ENCODE data around the gene CEP72.

CEP72 gene

DNA sequence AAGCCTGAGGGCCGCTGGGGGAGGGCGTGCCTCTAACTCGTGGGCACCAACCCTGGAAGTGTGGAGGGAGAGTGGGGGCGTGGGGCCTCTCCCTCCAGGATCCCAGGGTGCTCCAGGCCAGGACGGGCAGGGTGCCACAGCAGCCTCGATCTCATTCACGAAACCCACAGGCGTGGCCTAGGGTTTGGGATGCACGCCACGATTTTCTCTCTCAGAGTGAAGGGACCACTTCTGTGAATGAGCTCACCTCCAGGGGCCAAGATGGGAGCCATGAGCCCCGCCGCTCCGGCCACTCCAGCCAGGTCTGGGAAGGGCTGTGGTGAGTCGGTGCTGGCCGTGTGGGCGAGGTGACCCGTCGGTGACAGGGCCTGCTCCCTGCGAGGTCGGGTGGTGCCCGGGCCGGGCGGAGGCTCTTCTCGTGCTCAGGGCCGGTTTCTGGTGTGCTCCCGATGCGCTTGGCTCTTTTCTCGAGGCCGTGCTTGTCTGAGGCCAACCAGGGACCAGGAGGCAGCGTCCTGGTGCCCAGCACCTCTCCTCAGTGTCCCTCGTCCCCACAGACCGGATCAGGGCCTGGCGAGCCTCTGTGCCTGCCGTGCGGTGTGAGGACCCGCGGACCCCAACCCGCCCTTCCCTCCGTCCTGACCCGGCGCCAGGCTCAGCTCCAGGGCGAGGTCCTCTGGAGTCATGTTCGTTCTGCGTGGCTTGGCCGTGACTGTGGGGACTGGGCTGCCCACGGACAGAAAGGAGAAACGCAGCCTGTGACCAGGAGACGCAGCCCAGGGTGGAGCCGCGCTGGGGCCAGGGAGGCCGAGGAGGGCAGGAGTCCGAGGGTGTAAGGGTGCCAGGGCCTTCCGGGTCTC, 50.0 kb downstream of the CEP72 start:
- Histone ChIP-seq H3K27me3 (no peaks in the 10 kb centered on the region), H4K20me1 (peaks cover 0 to 35% (median 0%) of the 10 kb centered on the region in 11 experiments; a peak in 11 of 22 replicates), H3K4me3 (no peak overlapping the region), H3K4me2 (no peak overlapping the region), H3K9ac (no peak overlapping the region), H3K36me3 (peaks cover 7 to 93% (median 85%) of the 10 kb centered on the region in 11 experiments; a peak in 20 of 22 replicates), H3K27ac (no peak overlapping the region), H3K4me1 (peaks cover 0 to 21% (median 10%) of the 10 kb centered on the region in 10 experiments; a peak in 14 of 20 replicates), H3K9me3 (replicated peaks in 1 of 11) (peaks cover 0 to 13% (median 7%) of the 10 kb centered on the region in 11 experiments; a peak in 7 of 22 replicates)
- no peak for TF ChIP-seq Cebpa-rat (IDR thresholded peaks at IDR 0.05)

DNA sequence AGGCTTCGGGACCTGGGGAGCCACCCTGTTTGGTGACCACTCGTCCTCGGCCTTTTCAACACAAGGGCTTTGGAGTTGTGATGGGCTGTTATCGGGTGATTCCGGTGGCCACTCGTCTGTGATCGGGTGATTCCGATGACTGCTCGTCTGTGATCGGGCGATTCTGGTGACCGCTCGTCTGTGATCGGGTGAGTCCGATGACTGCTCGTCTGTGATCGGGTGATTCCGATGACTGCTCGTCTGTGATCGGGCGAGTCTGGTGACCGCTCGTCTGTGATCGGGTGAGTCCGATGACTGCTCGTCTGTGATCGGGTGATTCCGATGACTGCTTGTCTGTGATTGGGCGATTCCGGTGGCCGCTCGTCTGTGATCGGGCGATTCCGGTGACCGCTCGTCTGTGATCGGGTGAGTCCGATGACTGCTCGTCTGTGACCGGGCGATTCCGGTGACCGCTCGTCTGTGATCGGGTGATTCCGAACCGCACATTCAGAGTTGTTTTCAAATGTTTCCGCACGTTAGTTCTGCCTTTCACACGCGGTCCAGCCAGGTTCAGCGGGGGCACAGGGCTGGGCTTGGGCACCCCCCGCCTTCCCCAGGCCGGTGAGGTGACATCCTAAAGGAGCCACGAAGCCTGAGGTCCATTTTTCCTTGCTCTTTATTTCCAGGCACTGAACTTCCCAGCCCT, 50.8 kb downstream of the CEP72 start:
- no peaks in the 10 kb centered on the region for H3K27me3 ChIP-seq
- H3K9me3 ChIP-seq (replicated peaks in 1 of 11) = peaks cover 0 to 7% (median 2%) of the 10 kb centered on the region in 11 experiments; a peak in 6 of 22 replicates
- peaks cover 0 to 36% (median 0%) of the 10 kb centered on the region in 11 experiments; a peak in 11 of 22 replicates for H4K20me1 ChIP-seq
- H3K36me3 ChIP-seq = peaks cover 6 to 93% (median 85%) of the 10 kb centered on the region in 11 experiments; a peak in 20 of 22 replicates
- no peak overlapping the region for H3K4me3 ChIP-seq
- no peak overlapping the region for H3K4me2 ChIP-seq
- no peak for TF ChIP-seq Cebpa-rat (IDR thresholded peaks at IDR 0.05)
- H3K9ac ChIP-seq = no peak overlapping the region
- peaks cover 0 to 22% (median 10%) of the 10 kb centered on the region in 10 experiments; a peak in 14 of 20 replicates for H3K4me1 ChIP-seq
- no peak overlapping the region for H3K27ac ChIP-seq

GRCh38 chr5:663436-664342, 51.5 kb downstream of the CEP72 start:
- Histone ChIP-seq H3K4me2 (no peak overlapping the region), H3K27me3 (no peaks in the 10 kb centered on the region), H3K4me1 (peaks cover 0 to 22% (median 10%) of the 10 kb centered on the region in 10 experiments; a peak in 14 of 20 replicates), H3K27ac (no peak overlapping the region), H3K9ac (no peak overlapping the region), H3K4me3 (no peak overlapping the region), H3K36me3 (peaks cover 2 to 95% (median 88%) of the 10 kb centered on the region in 11 experiments; a peak in 20 of 22 replicates), H3K9me3 (replicated peaks in 1 of 11) (peaks cover 0 to 4% (median 0%) of the 10 kb centered on the region in 11 experiments; a peak in 1 of 22 replicates), H4K20me1 (peaks cover 0 to 43% (median 3%) of the 10 kb centered on the region in 11 experiments; a peak in 12 of 22 replicates)
- TF ChIP-seq Cebpa-rat (IDR thresholded peaks at IDR 0.05) = no peak

GRCh38 chr5:664343-664993, 52.3 kb downstream of the CEP72 start:
- peaks cover 0 to 4% (median 0%) of the 10 kb centered on the region in 11 experiments; a peak in 1 of 22 replicates for H3K9me3 ChIP-seq (replicated peaks in 1 of 11)
- no peak overlapping the region for H3K9ac ChIP-seq
- TF ChIP-seq Cebpa-rat (IDR thresholded peaks at IDR 0.05) = no peak

GRCh38 chr5:664994-665360, 52.8 kb downstream of the CEP72 start:
- no peak overlapping the region for H3K27ac ChIP-seq
- no peaks in the 10 kb centered on the region for H3K27me3 ChIP-seq
- H3K4me1 ChIP-seq = peaks cover 0 to 11% (median 0%) of the 10 kb centered on the region in 10 experiments; a peak in 2 of 20 replicates
- no peak for TF ChIP-seq Cebpa-rat (IDR thresholded peaks at IDR 0.05)
- H3K9ac ChIP-seq = no peak overlapping the region
- no peak overlapping the region for H3K4me3 ChIP-seq
- H3K9me3 ChIP-seq (replicated peaks in 1 of 11) = no peaks in the 10 kb centered on the region
- peaks cover 0 to 85% (median 77%) of the 10 kb centered on the region in 11 experiments; a peak in 20 of 22 replicates for H3K36me3 ChIP-seq
- no peak overlapping the region for H3K4me2 ChIP-seq
- peaks cover 0 to 56% (median 14%) of the 10 kb centered on the region in 11 experiments; a peak in 13 of 22 replicates for H4K20me1 ChIP-seq

More at GRCh38 chr5:664343-664993, 52.3 kb downstream of the CEP72 start:
- H4K20me1 ChIP-seq = peaks cover 0 to 51% (median 9%) of the 10 kb centered on the region in 11 experiments; a peak in 13 of 22 replicates
- H3K4me2 ChIP-seq = no peak overlapping the region
- H3K4me1 ChIP-seq = peaks cover 0 to 16% (median 4%) of the 10 kb centered on the region in 10 experiments; a peak in 13 of 20 replicates
- H3K4me3 ChIP-seq = no peak overlapping the region
- H3K27me3 ChIP-seq = no peaks in the 10 kb centered on the region
- peaks cover 2 to 90% (median 82%) of the 10 kb centered on the region in 11 experiments; a peak in 20 of 22 replicates for H3K36me3 ChIP-seq
- H3K27ac ChIP-seq = no peak overlapping the region

DNA sequence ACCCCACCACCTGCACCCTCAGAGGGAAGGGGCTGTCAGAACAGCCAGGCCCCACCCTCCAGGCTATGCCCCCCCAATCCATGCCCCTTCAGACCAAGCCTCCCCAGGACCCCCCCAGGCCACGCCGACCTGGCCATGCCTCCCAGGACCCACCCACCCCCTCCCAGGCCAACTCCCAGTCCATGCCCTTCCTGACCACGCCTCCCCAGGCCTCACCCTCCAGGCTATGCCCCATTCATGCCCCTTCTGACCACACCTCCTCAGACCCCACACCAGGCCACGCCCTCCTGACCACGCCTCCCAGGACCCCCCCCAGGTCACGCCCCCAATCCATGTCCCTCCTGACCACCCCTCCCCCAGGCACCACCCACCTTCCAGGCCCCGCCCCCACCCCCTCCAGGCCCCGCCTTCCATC, 53.4 kb downstream of the CEP72 start:
- no peak overlapping the region for H3K4me2 ChIP-seq
- H3K36me3 ChIP-seq = peaks cover 0 to 79% (median 72%) of the 10 kb centered on the region in 11 experiments; a peak in 20 of 22 replicates
- H3K4me1 ChIP-seq = peaks cover 0 to 10% (median 0%) of the 10 kb centered on the region in 10 experiments; a peak in 2 of 20 replicates
- H3K4me3 ChIP-seq = no peak overlapping the region
- H3K27me3 ChIP-seq = no peaks in the 10 kb centered on the region
- H4K20me1 ChIP-seq = peaks cover 0 to 62% (median 20%) of the 10 kb centered on the region in 11 experiments; a peak in 14 of 22 replicates
- H3K27ac ChIP-seq = no peak overlapping the region
- H3K9ac ChIP-seq = no peak overlapping the region
- TF ChIP-seq Cebpa-rat (IDR thresholded peaks at IDR 0.05) = no peak
- no peaks in the 10 kb centered on the region for H3K9me3 ChIP-seq (replicated peaks in 1 of 11)

DNA sequence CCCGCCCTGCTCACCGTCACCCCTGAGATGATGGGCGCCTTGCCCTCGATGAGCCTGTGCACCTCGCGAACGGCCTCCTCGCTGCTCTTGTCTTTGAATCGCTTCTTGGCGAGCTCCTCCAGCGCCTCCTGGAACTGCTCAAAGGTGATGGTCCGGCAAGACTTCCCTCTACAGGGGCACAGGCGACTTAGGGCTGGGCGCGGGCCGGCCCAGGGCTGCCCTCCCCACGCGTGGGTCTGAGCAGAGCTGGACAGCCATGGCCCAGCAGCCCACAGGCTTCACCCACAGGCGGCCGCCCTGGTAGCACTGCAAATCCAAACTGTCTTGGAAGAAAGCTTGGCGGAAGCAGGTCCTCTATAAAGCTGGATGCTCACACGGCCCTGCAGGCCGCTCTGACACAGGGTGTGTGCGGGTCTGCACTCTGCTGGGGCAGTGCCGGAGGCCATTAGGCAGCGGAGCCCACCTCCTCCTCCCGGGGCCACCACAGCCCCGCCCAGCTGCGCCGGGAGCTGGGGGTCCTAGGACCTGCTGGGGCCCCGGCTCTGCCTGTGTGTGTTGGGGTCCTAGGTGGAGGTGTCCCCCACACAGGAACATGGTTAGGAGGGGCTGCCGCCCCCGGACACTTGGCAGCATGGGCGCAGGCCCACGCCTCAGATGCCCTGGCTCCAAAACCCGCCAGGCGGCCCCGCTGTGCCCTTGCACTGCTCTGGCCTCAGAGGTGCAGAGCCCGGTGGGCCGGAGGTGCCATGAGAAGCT, 54.0 kb downstream of the CEP72 start:
- Histone ChIP-seq H3K9me3 (replicated peaks in 1 of 11) (no peaks in the 10 kb centered on the region), H3K9ac (no peak overlapping the region), H3K36me3 (peaks cover 0 to 73% (median 66%) of the 10 kb centered on the region in 11 experiments; a peak in 20 of 22 replicates), H4K20me1 (peaks cover 0 to 68% (median 24%) of the 10 kb centered on the region in 11 experiments; a peak in 14 of 22 replicates), H3K4me3 (no peak overlapping the region), H3K4me1 (peaks cover 0 to 10% (median 0%) of the 10 kb centered on the region in 10 experiments; a peak in 2 of 20 replicates), H3K27me3 (no peaks in the 10 kb centered on the region), H3K4me2 (no peak overlapping the region), H3K27ac (no peak overlapping the region)
- no peak for TF ChIP-seq Cebpa-rat (IDR thresholded peaks at IDR 0.05)

All from BLaER1 treated with 17β-estradiol and CSF1 and Interleukin-3, amounts not matched to agents 10 nM and 100 nM (cell line).